ENCODE measurements around the gene ATP11B.

DNA sequence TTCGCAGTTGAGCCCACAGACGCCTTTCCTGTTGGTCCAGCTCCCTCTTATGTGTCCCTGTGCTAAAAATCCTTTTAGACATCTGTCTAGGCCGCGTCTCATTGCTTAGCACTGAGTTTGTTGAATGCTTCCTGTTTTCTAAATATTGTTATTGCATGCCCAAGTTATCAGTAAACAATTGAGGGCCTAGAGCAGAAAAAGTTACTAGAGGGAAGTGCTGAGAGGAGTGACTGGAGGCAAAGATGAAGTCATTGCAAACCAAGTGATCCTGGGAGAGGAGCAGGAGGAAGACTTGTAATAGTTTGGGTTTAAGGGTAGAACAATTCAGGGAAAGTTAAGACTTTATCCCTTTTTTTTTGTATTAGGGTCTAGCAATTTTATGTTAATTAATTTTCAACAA, 98.9 kb downstream of the ATP11B start:
- TF ChIP-seq CTCF (IDR thresholded peaks at IDR 0.05; ENCODE audit: poor library complexity) (no peak), EZH2 (IDR thresholded peaks at IDR 0.05; ENCODE audit: borderline replicate concordance) (no peak), EZH2phosphoT487 (IDR thresholded peaks at IDR 0.05; ENCODE audit: low read depth, severe bottlenecking, unreplicated experiment) (no peak)

Measured in hepatocyte (in vitro differentiated cells).